Measurements from ENCODE around the gene CABYR.

Gene CABYR

GRCh38 chr18:24138789-24139616, at the start of gene CABYR:
CABYR (plus strand) TSS chr18:24139062; CDS start chr18:24143115, 4,053 bp downstream.
- peak; percentile 89 for DNase-seq

GRCh38 chr18:24089076-24089475, 49.8 kb upstream of the CABYR start:
- DNase-seq: no peak

GRCh38 chr18:24089515-24090337, 49.1 kb upstream of the CABYR start:
- DNase-seq: no peak

GRCh38 chr18:24090876-24091275, 48.0 kb upstream of the CABYR start:
- DNase-seq: no peak

GRCh38 chr18:24094561-24094960, 44.3 kb upstream of the CABYR start:
- peak; percentile 16 for DNase-seq

GRCh38 chr18:24095976-24096375, 42.9 kb upstream of the CABYR start:
- DNase-seq: no peak

- DNase-seq: no peak
Measured at GRCh38 chr18:24103320-24104021, 35.4 kb upstream of the CABYR start.

GRCh38 chr18:24104486-24104885, 34.4 kb upstream of the CABYR start:
- no peak for DNase-seq

GRCh38 chr18:24108641-24109040, 30.2 kb upstream of the CABYR start:
- DNase-seq: no peak

- DNase-seq: no peak
Measured at GRCh38 chr18:24111936-24112335, 26.9 kb upstream of the CABYR start.

- no peak for DNase-seq
Measured at GRCh38 chr18:24112464-24112863, 26.4 kb upstream of the CABYR start.

GRCh38 chr18:24112874-24113615, 25.8 kb upstream of the CABYR start:
- DNase-seq: no peak

GRCh38 chr18:24114924-24115549, 23.8 kb upstream of the CABYR start:
- DNase-seq: no peak

- peak; percentile 54 for DNase-seq
Measured at GRCh38 chr18:24115628-24116027, 23.2 kb upstream of the CABYR start.

- peak; percentile 80 for DNase-seq
Measured at GRCh38 chr18:24118750-24119577, 19.9 kb upstream of the CABYR start.

GRCh38 chr18:24120676-24121075, 18.2 kb upstream of the CABYR start:
- no peak for DNase-seq

- DNase-seq: no peak
Measured at GRCh38 chr18:24121625-24122024, 17.2 kb upstream of the CABYR start.

GRCh38 chr18:24126155-24126961, 12.5 kb upstream of the CABYR start:
- DNase-seq: no peak

GRCh38 chr18:24127735-24128134, 11.1 kb upstream of the CABYR start:
- DNase-seq: no peak

GRCh38 chr18:24128700-24129099, 10.2 kb upstream of the CABYR start:
- DNase-seq: no peak

All from suppressor macrophage treated with lipopolysaccharide for 4 hours (primary cell).